TTC549 (cell line): ENCODE results near the gene TMEM11.

Source experiments
- FAIRE-seq: peaks from 2 replicates; lab custom pipeline; 2012; peaks lifted over from hg19 to GRCh38; lab: Jason Lieb, UNC

TMEM11 gene

GRCh38 chr17:21177854-21178600, 35.9 kb downstream of the TMEM11 start:
- FAIRE-seq, result no peak

- FAIRE-seq, result no peak
Measured at GRCh38 chr17:21177401-21177800, 36.6 kb downstream of the TMEM11 start.

DNA sequence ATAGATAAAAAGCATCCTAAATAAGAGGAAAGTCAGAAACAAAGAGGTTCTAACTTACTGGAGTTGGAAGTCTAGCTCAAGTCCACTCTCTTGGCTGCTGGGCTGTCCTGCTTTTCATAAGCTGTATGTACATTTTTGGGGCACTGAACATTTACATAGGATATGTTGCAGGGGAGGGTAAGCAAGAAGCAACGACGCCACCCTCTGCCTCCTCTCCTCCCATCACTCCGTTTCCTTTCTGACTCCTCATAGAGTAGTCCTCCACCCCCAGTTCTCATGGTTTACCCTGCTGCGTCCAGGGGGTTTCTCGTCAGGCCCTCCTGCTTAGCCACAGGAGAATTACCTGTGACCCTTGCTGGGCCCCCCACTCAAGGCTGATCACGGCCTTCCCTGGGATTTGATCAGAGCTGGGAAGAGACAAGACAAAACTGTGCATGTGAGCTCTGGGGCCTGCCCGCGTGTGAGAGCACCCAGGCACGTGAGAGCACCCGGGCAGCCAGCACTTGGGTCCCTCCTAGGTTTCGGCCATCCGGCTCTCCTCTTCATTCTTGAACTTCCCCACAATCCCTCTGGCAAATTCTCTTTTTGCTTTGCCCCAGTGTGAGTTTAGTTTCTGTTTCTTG, 37.1 kb downstream of the TMEM11 start:
- no peak for FAIRE-seq

DNA sequence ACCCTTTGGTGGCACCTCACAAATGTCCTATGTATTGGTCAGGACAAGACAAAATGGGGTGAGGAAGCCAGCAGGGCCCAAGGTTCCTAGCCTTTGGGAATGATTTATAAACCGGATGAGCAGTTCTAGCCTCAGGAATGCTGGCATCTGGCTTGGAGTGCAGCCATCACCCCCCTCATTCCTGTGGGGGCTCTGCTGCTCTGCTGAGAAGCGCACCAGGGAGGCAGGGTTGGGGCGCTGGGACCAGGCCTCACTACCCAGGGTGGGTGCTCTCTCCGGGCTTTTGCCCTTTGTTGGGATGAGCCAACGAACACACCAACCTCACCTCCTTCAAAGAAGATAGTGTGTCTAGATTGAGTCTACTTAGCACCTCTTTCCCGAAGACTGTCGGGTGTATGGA, 39.2 kb downstream of the TMEM11 start:
- no peak for FAIRE-seq

GRCh38 chr17:21174186-21174585, 39.8 kb downstream of the TMEM11 start:
- no peak for FAIRE-seq

- FAIRE-seq, result no peak
Measured at GRCh38 chr17:21173543-21173942, 40.4 kb downstream of the TMEM11 start.

DNA sequence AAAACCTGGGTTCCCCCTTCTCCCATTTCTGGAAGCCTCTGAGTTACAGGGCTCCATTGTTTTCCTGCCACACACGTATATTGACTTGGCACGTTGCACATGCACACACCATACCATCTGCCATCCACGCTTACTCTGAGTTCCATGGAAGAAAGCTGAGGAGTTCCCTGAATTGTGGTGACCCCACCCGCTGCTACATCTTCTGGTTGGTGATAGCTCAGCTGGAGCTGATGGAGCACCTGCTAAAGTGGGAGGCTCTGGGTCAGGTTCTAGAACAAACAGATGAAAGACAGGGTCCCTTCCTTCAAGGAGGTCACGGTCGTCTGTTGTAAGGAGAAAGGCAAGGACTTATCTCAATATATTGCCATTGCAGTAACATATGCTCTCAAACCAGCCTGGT, 41.1 kb downstream of the TMEM11 start:
- FAIRE-seq, result no peak

DNA sequence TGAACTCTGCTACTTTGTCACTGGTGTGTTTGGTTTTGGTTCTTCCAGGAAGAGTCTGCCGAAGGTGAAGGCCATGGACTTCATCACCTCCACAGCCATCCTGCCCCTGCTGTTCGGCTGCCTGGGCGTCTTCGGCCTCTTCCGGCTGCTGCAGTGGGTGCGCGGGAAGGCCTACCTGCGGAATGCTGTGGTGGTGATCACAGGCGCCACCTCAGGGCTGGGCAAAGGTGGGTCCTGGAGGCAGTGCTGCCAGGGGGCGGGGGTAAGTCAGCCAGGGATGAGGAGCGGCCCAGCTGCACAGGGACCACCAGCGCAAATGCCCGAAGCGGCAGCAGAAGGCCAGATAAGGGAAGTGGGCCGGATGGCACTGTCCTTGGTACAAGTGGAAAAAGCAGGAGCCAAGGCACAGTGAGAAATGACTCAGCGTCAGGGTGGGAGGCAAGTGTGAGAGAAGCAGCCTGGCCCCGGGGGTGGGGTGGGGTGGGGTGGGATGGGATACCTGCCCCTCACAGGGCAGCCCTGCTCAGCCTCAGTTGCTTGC, 41.9 kb downstream of the TMEM11 start:
- no peak for FAIRE-seq

DNA sequence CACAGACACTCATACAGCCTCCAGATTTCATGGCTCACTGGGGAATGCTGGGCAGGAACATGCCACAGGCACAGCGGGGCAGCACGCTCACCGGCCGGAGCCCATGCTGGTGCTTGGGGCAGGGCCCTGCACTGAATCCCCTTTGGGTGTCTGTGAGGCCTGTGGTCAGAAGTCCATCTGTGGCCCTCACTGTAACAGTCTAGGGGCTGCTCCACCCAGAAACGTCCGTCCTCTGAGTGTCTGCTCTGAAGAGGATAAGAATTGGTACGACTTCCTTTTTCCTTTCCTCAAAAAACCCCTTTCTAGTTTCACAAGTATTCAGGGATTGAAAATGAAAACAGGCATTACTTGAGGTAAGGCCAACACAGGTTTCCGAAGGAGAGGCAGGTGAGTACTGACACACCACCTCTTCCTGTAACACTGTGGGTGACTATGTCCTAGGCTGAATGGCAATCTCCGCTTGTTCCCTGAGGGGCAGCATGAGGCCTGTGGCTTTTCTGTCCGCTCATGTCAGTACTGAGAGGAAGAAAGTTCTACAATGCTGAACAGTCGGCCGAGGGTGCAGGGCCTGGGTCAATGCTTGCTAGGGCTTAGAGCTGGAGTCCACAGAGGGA, 42.5 kb downstream of the TMEM11 start:
- no peak for FAIRE-seq

GRCh38 chr17:21170809-21171208, 43.2 kb downstream of the TMEM11 start:
- FAIRE-seq, result no peak

GRCh38 chr17:21169496-21169895, 44.5 kb downstream of the TMEM11 start:
- no peak for FAIRE-seq

DNA sequence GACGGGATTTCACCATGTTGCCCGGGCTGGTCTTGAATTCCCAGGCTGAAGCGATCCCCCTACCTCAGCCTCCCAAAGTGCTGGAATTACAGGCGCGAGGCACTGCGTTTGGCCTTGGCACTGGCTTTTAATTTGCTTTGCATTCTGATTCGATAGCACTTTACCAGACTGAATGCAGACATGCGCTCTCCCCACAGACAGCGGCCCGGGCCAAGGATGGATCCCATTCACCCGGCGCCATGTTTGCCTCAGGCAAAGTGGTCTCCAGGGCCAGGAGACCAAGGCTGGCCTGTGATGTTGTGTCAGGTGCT, 45.5 kb downstream of the TMEM11 start:
- no peak for FAIRE-seq

DNA sequence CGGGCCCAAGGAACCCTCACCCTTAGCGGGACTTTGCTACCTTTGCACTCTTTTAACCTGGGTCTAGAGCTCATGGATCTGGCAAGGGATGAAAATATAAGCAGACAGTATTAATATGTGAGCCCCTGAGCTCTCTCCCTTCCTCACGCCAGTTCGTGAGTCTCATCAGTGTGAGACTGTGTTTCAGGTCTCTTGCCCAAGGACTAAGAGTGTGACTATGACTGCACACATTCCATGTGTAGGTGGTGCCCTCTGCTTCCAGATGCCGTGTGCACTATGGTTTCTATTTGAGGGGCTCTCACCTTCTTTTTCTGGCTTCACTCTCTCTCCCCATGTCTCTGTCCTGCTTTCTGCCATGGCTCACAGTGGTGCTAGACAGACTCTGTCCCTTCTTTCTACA, 46.7 kb downstream of the TMEM11 start:
- no peak for FAIRE-seq

- no peak for FAIRE-seq
Measured at GRCh38 chr17:21166595-21167210, 47.3 kb downstream of the TMEM11 start.

GRCh38 chr17:21165922-21166594, 47.9 kb downstream of the TMEM11 start:
- no peak for FAIRE-seq

DNA sequence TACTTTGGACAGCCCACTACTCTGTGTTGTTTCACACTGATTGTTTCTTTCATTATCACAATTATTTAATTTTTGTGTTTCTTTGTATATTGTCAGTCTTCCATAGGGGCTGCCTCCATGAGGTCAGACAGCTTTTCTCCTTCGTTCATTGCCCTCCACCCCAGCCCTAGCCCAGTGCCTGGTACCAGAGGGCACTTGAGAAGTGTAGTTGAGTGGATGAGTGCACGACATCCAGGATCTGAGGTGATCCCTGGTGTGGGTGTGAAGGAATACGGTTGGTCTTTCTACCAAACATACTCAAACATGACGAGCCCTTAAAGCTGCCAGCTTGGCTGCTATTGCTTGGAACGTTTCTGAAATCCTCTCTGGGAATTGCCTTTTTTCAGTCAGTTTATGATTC, 49.3 kb downstream of the TMEM11 start:
- FAIRE-seq, result no peak

- FAIRE-seq, result no peak
Measured at GRCh38 chr17:21164216-21164615, 49.7 kb downstream of the TMEM11 start.

- FAIRE-seq, result no peak
Measured at GRCh38 chr17:21163101-21163500, 50.9 kb downstream of the TMEM11 start.

GRCh38 chr17:21162394-21162775, 51.6 kb downstream of the TMEM11 start:
- FAIRE-seq, result no peak

DNA sequence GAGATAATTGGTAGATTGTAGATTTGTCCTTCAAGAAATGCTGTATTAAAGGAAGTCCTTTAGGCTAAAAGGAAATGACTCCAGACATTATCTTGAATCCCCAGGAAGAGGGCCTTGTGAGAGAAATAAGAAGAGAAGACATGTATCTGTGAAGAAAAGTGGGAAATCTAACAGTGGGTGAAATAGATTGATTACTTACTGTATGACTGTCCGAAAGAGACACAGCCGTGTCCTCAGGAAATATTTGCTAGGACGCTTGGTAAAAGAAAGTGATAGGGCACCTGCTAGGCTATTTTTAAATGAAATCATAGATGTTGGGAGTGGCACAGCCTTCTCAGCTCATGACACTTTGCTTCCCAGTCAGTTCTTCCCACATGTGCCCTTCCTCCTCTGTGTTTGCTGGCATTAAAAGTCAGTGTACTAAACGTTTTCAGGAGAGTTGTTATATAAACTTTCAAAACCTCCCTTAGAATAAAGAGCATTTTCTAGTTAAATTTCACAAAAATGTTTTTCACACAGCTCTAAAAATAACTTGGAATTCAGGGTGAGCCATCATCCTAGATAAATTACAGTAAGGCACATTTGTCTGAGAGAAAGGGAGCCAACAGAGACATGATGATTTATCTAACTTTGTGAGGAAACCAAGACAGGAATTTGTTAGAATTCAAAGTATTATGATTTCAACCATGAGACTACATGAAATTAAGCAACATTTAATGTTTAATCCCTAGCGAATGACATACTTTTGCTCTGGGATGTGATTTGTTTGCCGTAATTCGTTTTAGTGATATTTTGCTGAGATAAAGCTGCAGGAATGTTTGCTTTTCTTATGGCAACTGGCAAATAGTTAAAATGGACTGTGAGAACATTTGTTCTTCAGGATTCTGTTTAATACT, 52.2 kb downstream of the TMEM11 start:
- no peak for FAIRE-seq

GRCh38 chr17:21160401-21160800, 53.6 kb downstream of the TMEM11 start:
- no peak for FAIRE-seq
